Vagina (tissue), 2 donors: ENCODE measurements around the gene TBC1D4.

Experiments
- POLR2AphosphoS5 ChIP-seq, 2 donors: sonication (generic); formaldehyde crosslinking; IDR thresholded peaks; one replicate each; pipeline ENCODE4 v1.9.0; 2017; ENCODE audit warnings: antibody characterized with exemption in 2 of 2, mild to moderate bottlenecking in 2 of 2, low read depth in 1 of 2; ENCODE audit not compliant: insufficient read depth in 1 of 2
- TF ChIP-seq, protein P1 (sequence below), 3 experiments: fragments of 450-650 bp in 2 of 3; fragments of 200-600 bp in 1 of 3; sonication (generic) in 1 of 3; IDR thresholded peaks; one replicate each; pipeline ENCODE4 v1.5.1; 2017 to 2019; ENCODE audit warnings: antibody characterized with exemption in 3 of 3, mild to moderate bottlenecking in 2 of 3, moderate library complexity in 2 of 3

DNA sequence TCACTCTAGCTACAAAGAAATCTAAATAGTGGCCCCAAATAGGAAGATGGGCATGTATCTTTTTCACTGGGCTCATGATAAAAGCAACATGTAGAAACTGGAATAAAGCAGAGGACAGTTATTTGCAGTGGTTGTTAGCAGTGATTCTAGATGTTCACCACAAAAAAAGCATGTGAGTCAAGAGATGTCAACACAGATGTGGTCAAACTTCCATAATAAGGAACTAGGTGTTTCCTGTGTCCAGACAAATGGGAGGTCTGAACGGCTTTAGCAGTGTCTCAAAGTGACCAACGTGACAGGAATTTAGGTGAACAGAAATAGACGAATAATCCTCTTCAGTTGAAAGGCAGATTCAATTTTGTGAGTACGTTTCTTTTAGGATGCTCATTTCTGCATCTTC is 162.7 kb downstream of the TBC1D4 start:
- no peak for TF ChIP-seq POLR2AphosphoS5 (IDR thresholded peaks at IDR 0.05; ENCODE audit: insufficient read depth in 1 of 2, low read depth in 1 of 2)
- TF ChIP-seq, protein P1, sequence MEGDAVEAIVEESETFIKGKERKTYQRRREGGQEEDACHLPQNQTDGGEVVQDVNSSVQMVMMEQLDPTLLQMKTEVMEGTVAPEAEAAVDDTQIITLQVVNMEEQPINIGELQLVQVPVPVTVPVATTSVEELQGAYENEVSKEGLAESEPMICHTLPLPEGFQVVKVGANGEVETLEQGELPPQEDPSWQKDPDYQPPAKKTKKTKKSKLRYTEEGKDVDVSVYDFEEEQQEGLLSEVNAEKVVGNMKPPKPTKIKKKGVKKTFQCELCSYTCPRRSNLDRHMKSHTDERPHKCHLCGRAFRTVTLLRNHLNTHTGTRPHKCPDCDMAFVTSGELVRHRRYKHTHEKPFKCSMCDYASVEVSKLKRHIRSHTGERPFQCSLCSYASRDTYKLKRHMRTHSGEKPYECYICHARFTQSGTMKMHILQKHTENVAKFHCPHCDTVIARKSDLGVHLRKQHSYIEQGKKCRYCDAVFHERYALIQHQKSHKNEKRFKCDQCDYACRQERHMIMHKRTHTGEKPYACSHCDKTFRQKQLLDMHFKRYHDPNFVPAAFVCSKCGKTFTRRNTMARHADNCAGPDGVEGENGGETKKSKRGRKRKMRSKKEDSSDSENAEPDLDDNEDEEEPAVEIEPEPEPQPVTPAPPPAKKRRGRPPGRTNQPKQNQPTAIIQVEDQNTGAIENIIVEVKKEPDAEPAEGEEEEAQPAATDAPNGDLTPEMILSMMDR (IDR thresholded peaks at IDR 0.05): no peak
